Brain pericyte (primary cell): ENCODE data around the gene SYCE1.

Source experiments
- DNase-seq: peaks from one replicate; pipeline ENCODE4 v3.0.0-alpha.2; 2012; ENCODE audit warnings: low read depth, low spot score

Gene SYCE1

GRCh38 chr10:133511907-133512528, 53.4 kb downstream of the SYCE1 start:
- no peak for DNase-seq

- DNase-seq, result no peak
These were observed 54.0 kb downstream of the SYCE1 start for GRCh38 chr10:133511408-133511807.

GRCh38 chr10:133509700-133510099, 55.7 kb downstream of the SYCE1 start:
- DNase-seq, result no peak
